H1 (cell line): ENCODE data around the gene TMPRSS13. TPM values are rescaled to one million over a fixed set of nuclear protein-coding genes. Genes with fewer than 3 reads are reported as not detected.

Experiments
- CTCF ChIA-PET: fragments of 300-600 bp; sonication (Branson Sonifier 250); formaldehyde crosslinking; loops from one replicate; lab custom pipeline; 2021; ENCODE audit not compliant: partially characterized antibody; lab: Charles Lee
- POLR2A ChIA-PET: fragments of 300-600 bp; sonication (Branson Sonifier 250); formaldehyde crosslinking; loops from one replicate; lab custom pipeline; 2021; ENCODE audit warnings: inconsistent platforms; ENCODE audit not compliant: partially characterized antibody; lab: Charles Lee
- DNase-seq, 2 experiments: peaks; one replicate each; pipeline versions ENCODE4 v3.0.0 to v3.0.0-alpha.2; 2010 to 2022; ENCODE audit warnings: low spot score in 2 of 2, low read depth in 1 of 2, mixed read lengths in 1 of 2
- FAIRE-seq: peaks from 2 replicates; lab custom pipeline; 2011; peaks lifted over from hg19 to GRCh38; lab: Jason Lieb, UNC
- H2AFZ ChIP-seq: 2 replicates; pipeline ENCODE4 v1.8.1; 2012; ENCODE audit warnings: low read length, inconsistent platforms
- H2AK5ac ChIP-seq: 2 replicates; pipeline ENCODE4 v1.6.1; 2013; ENCODE audit warnings: low read depth, low read length
- H2BK120ac ChIP-seq: replicated peaks from 2 replicates; pipeline ENCODE3; 2013; ENCODE audit warnings: low read depth, low read length, inconsistent platforms
- H2BK12ac ChIP-seq: 2 replicates; pipeline ENCODE4 v1.6.1; 2013; ENCODE audit warnings: low read depth, low read length
- H2BK15ac ChIP-seq: 2 replicates; pipeline ENCODE4 v1.6.1; 2013; ENCODE audit warnings: low read length
- H2BK20ac ChIP-seq: 2 replicates; pipeline ENCODE4 v1.6.1; 2013; ENCODE audit warnings: low read length
- H2BK5ac ChIP-seq: 2 replicates; pipeline ENCODE4 v1.6.1; 2013; ENCODE audit warnings: low read depth, low read length
- H3K14ac ChIP-seq: 2 replicates; pipeline ENCODE4 v1.6.1; 2013; ENCODE audit warnings: inconsistent platforms; ENCODE audit not compliant: insufficient read length
- H3K18ac ChIP-seq: 2 replicates; pipeline ENCODE4 v1.6.1; 2013; ENCODE audit warnings: low read length; ENCODE audit errors: extremely low read depth
- H3K23ac ChIP-seq: 2 replicates; pipeline ENCODE4 v1.6.1; 2013; ENCODE audit warnings: inconsistent platforms; ENCODE audit not compliant: insufficient read length
- H3K23me2 ChIP-seq: 2 replicates; pipeline ENCODE4 v1.6.1; 2013; ENCODE audit warnings: low read depth, low read length
- H3K27ac ChIP-seq: 2 replicates; pipeline ENCODE4 v1.6.1; 2011; ENCODE audit warnings: low read depth, low read length, inconsistent platforms
- H3K27me3 ChIP-seq, 4 experiments: replicated peaks in 1 of 4; 1 replicate in 1 of 4; 2 replicates in 3 of 4; pipeline versions ENCODE4 v1.6.1 to v1.8.1; 2011 to 2013; ENCODE audit warnings: low read length in 3 of 4, mild to moderate bottlenecking in 3 of 4, inconsistent platforms in 2 of 4, mixed read lengths in 2 of 4, moderate library complexity in 1 of 4; ENCODE audit not compliant: control insufficient read depth in 3 of 4, insufficient read depth in 3 of 4; ENCODE audit errors: extremely low read depth in 1 of 4
- H3K36me3 ChIP-seq, 4 experiments: 2 replicates each; pipeline versions ENCODE4 v1.6.1 to v1.8.1; 2011 to 2013; ENCODE audit warnings: mild to moderate bottlenecking in 4 of 4, low read length in 3 of 4, moderate library complexity in 2 of 4, control low read depth in 1 of 4, inconsistent platforms in 1 of 4; ENCODE audit not compliant: insufficient read depth in 4 of 4, control insufficient read depth in 2 of 4
- H3K4ac ChIP-seq: replicated peaks from 2 replicates; pipeline ENCODE3; 2013; ENCODE audit warnings: low read length, low read depth, mixed read lengths, inconsistent platforms; ENCODE audit not compliant: insufficient read length
- H3K4me1 ChIP-seq, 4 experiments: replicated peaks in 1 of 4; 1 replicate in 1 of 4; 2 replicates in 3 of 4; pipeline versions ENCODE4 v1.6.1 to v1.8.1; 2011 to 2013; ENCODE audit warnings: low read length in 3 of 4, inconsistent platforms in 2 of 4, mixed read lengths in 1 of 4; ENCODE audit not compliant: insufficient read depth in 4 of 4, control insufficient read depth in 3 of 4
- H3K4me2 ChIP-seq, 2 experiments: 2 replicates each; pipeline versions ENCODE4 v1.6.1 to v1.8.1; 2011 to 2013; ENCODE audit warnings: low read depth in 2 of 2, low read length in 2 of 2, control low read depth in 1 of 2, inconsistent platforms in 1 of 2, mild to moderate bottlenecking in 1 of 2; ENCODE audit not compliant: insufficient read depth in 1 of 2
- H3K4me3 ChIP-seq, 4 experiments: fragments of 200-600, 300-600 bp in 1 of 4; sonication (generic), shearing (Covaris generic), sonication (Bioruptor Twin) in 1 of 4; 2 replicates each; pipeline versions ENCODE4 v1.5.1 to v1.8.1; 2011 to 2016; ENCODE audit warnings: low read length in 4 of 4, low read depth in 3 of 4, control low read depth in 2 of 4, inconsistent platforms in 2 of 4, mild to moderate bottlenecking in 2 of 4, mixed read lengths in 1 of 4, moderate library complexity in 1 of 4; ENCODE audit not compliant: insufficient read depth in 2 of 4; ENCODE audit errors: extremely low read depth in 1 of 4
- H3K56ac ChIP-seq: replicated peaks from 2 replicates; pipeline ENCODE3; 2013; ENCODE audit warnings: low read depth, mild to moderate bottlenecking, mixed read lengths, low read length, inconsistent platforms; ENCODE audit not compliant: insufficient read length
- H3K79me1 ChIP-seq: 2 replicates; pipeline ENCODE4 v1.6.1; 2013; ENCODE audit warnings: low read depth, low read length, control low read depth
- H3K79me2 ChIP-seq, 2 experiments: 2 replicates each; pipeline versions ENCODE4 v1.6.1 to v1.8.1; 2012 to 2013; ENCODE audit warnings: low read length in 2 of 2, mild to moderate bottlenecking in 2 of 2, inconsistent platforms in 1 of 2; ENCODE audit not compliant: insufficient read depth in 2 of 2, control insufficient read depth in 1 of 2
- H3K9ac ChIP-seq, 4 experiments: replicated peaks in 1 of 4; 1 replicate in 1 of 4; 2 replicates in 3 of 4; pipeline versions ENCODE4 v1.6.1 to v1.8.1; 2011 to 2013; ENCODE audit warnings: low read depth in 3 of 4, low read length in 3 of 4, control low read depth in 2 of 4, mild to moderate bottlenecking in 2 of 4, moderate library complexity in 2 of 4, inconsistent platforms in 1 of 4; ENCODE audit errors: extremely low read depth in 1 of 4
- H3K9me3 ChIP-seq, 2 experiments: 2 replicates each; pipeline versions ENCODE4 v1.6.1 to v1.8.1; 2012 to 2013; ENCODE audit warnings: mild to moderate bottlenecking in 2 of 2, moderate library complexity in 2 of 2, control low read depth in 1 of 2, inconsistent platforms in 1 of 2, low read depth in 1 of 2, low read length in 1 of 2, mixed read lengths in 1 of 2; ENCODE audit not compliant: insufficient read depth in 2 of 2
- H4K20me1 ChIP-seq, 2 experiments: replicated peaks in 1 of 2; 2 replicates each; pipeline versions ENCODE3 to v1.8.1; 2011 to 2013; ENCODE audit warnings: inconsistent platforms in 2 of 2, low read length in 2 of 2, mild to moderate bottlenecking in 1 of 2; ENCODE audit not compliant: insufficient read depth in 2 of 2, control insufficient read depth in 1 of 2
- H4K5ac ChIP-seq: 2 replicates; pipeline ENCODE4 v1.6.1; 2013; ENCODE audit warnings: low read length, low read depth, mixed read lengths, inconsistent platforms; ENCODE audit not compliant: insufficient read length
- H4K8ac ChIP-seq: 2 replicates; pipeline ENCODE4 v1.8.0; 2013; ENCODE audit warnings: mild to moderate bottlenecking, moderate library complexity, low read length, inconsistent platforms; ENCODE audit not compliant: insufficient read depth; ENCODE audit errors: extremely low read depth
- H4K91ac ChIP-seq: replicated peaks from 2 replicates; pipeline ENCODE3; 2013; ENCODE audit warnings: low read length, mixed read lengths, inconsistent platforms; ENCODE audit not compliant: insufficient read length
- CBX5 ChIP-seq: fragments of 300-800, 300-1000 bp; sonication (generic); IDR thresholded peaks from 2 replicates; pipeline ENCODE4 v1.7.1; 2016; ENCODE audit warnings: antibody characterized with exemption, low read length, low read depth
- CHD1 ChIP-seq: IDR thresholded peaks from 2 replicates; pipeline ENCODE4 v1.6.1; 2012; ENCODE audit warnings: low read depth, low read length, improper control_type of control experiment
- EZH2 ChIP-seq: fragments of 200-600 bp; sonication (generic); IDR thresholded peaks from 2 replicates; pipeline ENCODE4 v1.7.1; 2012; ENCODE audit warnings: low read depth, mild to moderate bottlenecking, moderate library complexity, low read length, inconsistent platforms; ENCODE audit not compliant: severe bottlenecking
- FOSL1 ChIP-seq: IDR thresholded peaks from 2 replicates; pipeline ENCODE4 v1.6.1; 2011; ENCODE audit warnings: mild to moderate bottlenecking, low read depth, low read length, moderate library complexity; ENCODE audit not compliant: insufficient read depth
- KDM1A ChIP-seq: fragments of 200-600, 300-600 bp; sonication (generic); IDR thresholded peaks from 2 replicates; pipeline ENCODE4 v1.7.1; 2016; ENCODE audit warnings: mild to moderate bottlenecking, low read length, borderline replicate concordance
- POLR2A ChIP-seq, 2 experiments: IDR thresholded peaks; 1 replicate in 1 of 2; 2 replicates in 1 of 2; pipeline ENCODE4 v1.6.1; 2011; ENCODE audit warnings: low read depth in 2 of 2, low read length in 2 of 2, mild to moderate bottlenecking in 2 of 2; ENCODE audit errors: control extremely low read depth in 1 of 2
- POLR2AphosphoS5 ChIP-seq: IDR thresholded peaks from 2 replicates; pipeline ENCODE4 v1.6.1; 2011; ENCODE audit warnings: low read depth, low read length
- RFX5 ChIP-seq: IDR thresholded peaks from 2 replicates; pipeline ENCODE4 v1.6.1; 2011; ENCODE audit warnings: low read depth, low read length, improper control_type of control experiment, borderline replicate concordance
- SRF ChIP-seq: IDR thresholded peaks from 2 replicates; pipeline ENCODE4 v1.6.1; 2011; ENCODE audit warnings: mild to moderate bottlenecking, low read depth, low read length, moderate library complexity
- WGBS, 2 experiments: shearing (Covaris generic) in 1 of 2; methylation state at CpG; one replicate each; pipeline versions ENCODE4 v1.1.6 to v1.1.7; 2013 to 2015; ENCODE audit warnings: low lambda C conversion rate in 2 of 2, mixed read lengths in 2 of 2, inconsistent platforms in 1 of 2, low coverage in 1 of 2, missing lambda C conversion rate in 1 of 2; ENCODE audit not compliant: insufficient replicate concordance in 2 of 2, insufficient coverage in 1 of 2, insufficient read length in 1 of 2; ENCODE audit errors: extremely low coverage in 1 of 2, missing lambda C conversion rate in 1 of 2; 5-methylcytosine and 5-hydroxymethylcytosine counted together
- polyA plus RNA-seq, 7 experiments: library from polyadenylated mRNA; depleted of rRNA in 3 of 7; stranded (reverse) in 5 of 7; unstranded in 2 of 7; fragments of >200 nt in 5 of 7; fragments of 200-250 nt in 2 of 7; gene quantifications; 1 replicate in 5 of 7; 2 replicates in 1 of 7; 4 replicates in 1 of 7; pipeline versions ENCODE4 v1.2.1 to v1.2.3, GENCODE V29; 2011 to 2013; ENCODE audit warnings: missing spikeins in 2 of 7, mixed read lengths in 2 of 7
- total RNA-seq: library from RNA; stranded (reverse); fragmentation: NEBNext Ultra II Directional; extraction: Animal tissue kit (Norgen Biotek cat#: 25700); gene quantifications from 2 replicates; pipeline ENCODE4 v1.2.1, GENCODE V29; 2021

Gene TMPRSS13
- total and polyA plus RNA-seq, 2 of the 8 experiments (the other 6 are each of a cell fraction or from before 2014, with no cell fraction given), result 0.61 to 0.79 TPM

- Histone ChIP-seq H2AK5ac (no peak overlapping the region), H3K4me3 (no peak overlapping the region), H3K9me3 (no peaks in the 10 kb centered on the region), H3K23me2 (no peaks in the 10 kb centered on the region; the same call in 1 of the 2 replicates), H2BK15ac (no peak overlapping the region), H2AFZ (0 out of 2 replicates have a peak overlapping the region, but pooled peaks have one; percentile 16), H2BK120ac (no peak overlapping the region), H3K18ac (no peak overlapping the region), H3K4me1 (peaks cover 0 to 10% (median under 1%) of the 10 kb centered on the region in 4 experiments; a peak in 3 of 7 replicates), H3K56ac (no peak overlapping the region), H3K9ac (no peak overlapping the region), H4K8ac (no peak overlapping the region; the same call in 1 of the 2 replicates), H4K91ac (no peak overlapping the region), H3K27me3 (no peaks in the 10 kb centered on the region; a peak in 1 of 7 replicates), H3K14ac (no peak overlapping the region), H3K79me2 (no peaks in the 10 kb centered on the region), H3K79me1 (no peaks in the 10 kb centered on the region), H3K4me2 (no peak overlapping the region), H4K5ac (no peak overlapping the region), H3K4ac (no peak overlapping the region), H4K20me1 (no peaks in the 10 kb centered on the region), H2BK20ac (no peak overlapping the region), H3K36me3 (no peaks in the 10 kb centered on the region), H2BK5ac (no peak overlapping the region), H3K23ac (no peak overlapping the region), H2BK12ac (no peak overlapping the region), H3K27ac (no peak overlapping the region)
- 88% methylated on average over 9 of the region's 9 CpGs; no CpG with 5 or more reads in 1 of the 2 experiments for WGBS, 2 experiments
- FAIRE-seq (no peak), DNase-seq (peak in 1 of 2 experiments; percentile 45)
- ChIA-PET POLR2A (no interaction called here), CTCF (interaction anchor here (1.2 kb wide), 1 partner anchor 17 kb away, joined by 3 read pairs; no protein-coding TSS in a partner anchor)
- TF ChIP-seq KDM1A (no peak), FOSL1 (no peak), EZH2 (no peak), POLR2A (IDR thresholded peaks at IDR 0.05; ENCODE audit: control extremely low read depth in 1 of 2, low read depth in 2 of 2, low read length in 2 of 2) (no peak), RFX5 (no peak), CHD1 (no peak), SRF (no peak), POLR2AphosphoS5 (no peak), CBX5 (no peak)
Measured at GRCh38 chr11:117887431-117888138, 41.6 kb downstream of the TMPRSS13 start.
